SU-DHL-6 (cell line): ENCODE measurements around the gene GRID2.

Experiments
- H2AFZ ChIP-seq: fragments of 200-600 bp; sonication (generic); 2 replicates; pipeline ENCODE4 v1.6.1; 2014; ENCODE audit warnings: low read depth, mild to moderate bottlenecking, moderate library complexity, mixed read lengths, antibody characterized with exemption, low read length; ENCODE audit not compliant: severe bottlenecking
- H3F3A ChIP-seq: fragments of 200-600 bp; shearing (Covaris generic); 2 replicates; pipeline ENCODE4 v1.6.0; 2016; ENCODE audit warnings: antibody characterized with exemption, mild to moderate bottlenecking; ENCODE audit not compliant: insufficient read depth
- H3K27ac ChIP-seq: fragments of 200-600 bp; sonication (generic); 2 replicates; pipeline ENCODE4 v1.5.1; 2016; ENCODE audit warnings: low read depth, mild to moderate bottlenecking, low read length, moderate library complexity, mixed read lengths
- H3K27me3 ChIP-seq: fragments of 200-600 bp; sonication (generic), shearing (Covaris generic); 2 replicates; pipeline ENCODE4 v1.6.0; 2014; ENCODE audit warnings: mild to moderate bottlenecking, low read length
- H3K36me3 ChIP-seq: fragments of 200-600 bp; sonication (generic); 2 replicates; pipeline ENCODE4 v1.6.1; 2014; ENCODE audit warnings: mild to moderate bottlenecking, low read length, mixed read lengths
- H3K4me2 ChIP-seq: fragments of 300-600, 200-600 bp; shearing (Covaris generic), sonication (generic); 2 replicates; pipeline ENCODE4 v1.6.0; 2014; ENCODE audit warnings: low read length, low read depth, mild to moderate bottlenecking; ENCODE audit not compliant: poor library complexity, severe bottlenecking
- H3K4me3 ChIP-seq: fragments of 200-600 bp; sonication (generic); 2 replicates; pipeline ENCODE4 v1.5.1; 2014; ENCODE audit warnings: antibody characterized with exemption, low read length, mild to moderate bottlenecking, mixed read lengths; ENCODE audit not compliant: insufficient read depth, poor library complexity, severe bottlenecking
- H3K79me2 ChIP-seq: fragments of 200-600 bp; sonication (generic); 2 replicates; pipeline ENCODE4 v1.6.1; 2014; ENCODE audit warnings: mild to moderate bottlenecking, low read length, moderate library complexity; ENCODE audit not compliant: insufficient read depth
- H3K9ac ChIP-seq: fragments of 200-600 bp; sonication (generic); 2 replicates; pipeline ENCODE4 v1.7.0; 2014; ENCODE audit warnings: mild to moderate bottlenecking, low read length
- H3K9me2 ChIP-seq: fragments of 200-600 bp; sonication (generic); replicated peaks from 2 replicates; pipeline ENCODE4 v1.6.1; 2014; ENCODE audit warnings: low read length; ENCODE audit not compliant: insufficient read depth
- H3K9me3 ChIP-seq: fragments of 200-600 bp; sonication (generic); 2 replicates; pipeline ENCODE4 v1.6.1; 2014; ENCODE audit warnings: low read length, mixed read lengths; ENCODE audit not compliant: insufficient read depth
- H4K20me1 ChIP-seq: fragments of 200-600 bp; sonication (generic); 2 replicates; pipeline ENCODE4 v1.6.1; 2014; ENCODE audit warnings: low read depth, mild to moderate bottlenecking, antibody characterized with exemption, low read length, moderate library complexity, mixed read lengths
- CTCF ChIP-seq: fragments of 200-600 bp; sonication (generic); IDR thresholded peaks from one replicate; pipeline ENCODE4 v1.5.1; 2017; ENCODE audit warnings: antibody characterized with exemption, mild to moderate bottlenecking, low read length, moderate library complexity; ENCODE audit not compliant: insufficient read depth, poor library complexity, severe bottlenecking
- EZH2phosphoT487 ChIP-seq: fragments of 200-600 bp; sonication (generic), shearing (Covaris generic); conservative IDR thresholded peaks from 2 replicates; pipeline ENCODE4 v1.6.1; 2018; ENCODE audit warnings: mild to moderate bottlenecking, antibody characterized with exemption, low read length, moderate library complexity, mixed read lengths

GRID2 gene

DNA sequence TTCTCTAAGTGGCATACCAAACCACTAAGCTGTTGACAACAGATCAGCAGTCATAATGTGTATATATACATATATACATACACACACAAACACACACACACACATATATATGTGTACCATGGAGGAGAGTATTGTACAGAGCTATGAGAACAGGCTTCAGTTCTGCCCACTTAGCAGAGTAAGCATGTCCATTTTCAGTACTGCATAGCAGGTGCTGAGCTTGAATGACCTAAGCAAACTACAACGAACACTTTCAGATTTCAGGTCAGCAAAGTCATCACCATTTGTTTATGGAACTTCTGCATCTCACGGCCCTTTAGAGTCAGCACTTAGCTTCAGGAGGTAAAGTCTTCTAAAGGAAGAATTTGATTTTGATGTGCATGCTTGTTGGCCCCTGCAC is 789.0 kb downstream of the GRID2 start:
- Histone ChIP-seq H3K4me2 (no peak overlapping the region), H2AFZ (no peak overlapping the region), H3K9ac (no peak overlapping the region)

GRCh38 chr4:93103042-93103441 is 799.3 kb downstream of the GRID2 start:
- H4K20me1 ChIP-seq, result no peaks in the 10 kb centered on the region
- no peak overlapping the region for H3K9ac ChIP-seq
- no peaks in the 10 kb centered on the region for H3K27me3 ChIP-seq
- no peaks in the 10 kb centered on the region for H3K79me2 ChIP-seq
- no peak overlapping the region for H3K27ac ChIP-seq
- no peak overlapping the region for H2AFZ ChIP-seq
- no peaks in the 10 kb centered on the region for H3K36me3 ChIP-seq
- no peaks in the 10 kb centered on the region for H3K9me3 ChIP-seq
- H3K9me2 ChIP-seq, result no peaks in the 10 kb centered on the region
- no peak overlapping the region for H3K4me2 ChIP-seq
- H3F3A ChIP-seq, result no peaks in the 10 kb centered on the region
- TF ChIP-seq CTCF (no peak), EZH2phosphoT487 (no peak)
- no peak overlapping the region for H3K4me3 ChIP-seq

More for the DNA sequence above, 789.0 kb downstream of the GRID2 start:
- Histone ChIP-seq H3K27me3 (no peaks in the 10 kb centered on the region), H3K9me3 (no peaks in the 10 kb centered on the region), H4K20me1 (no peaks in the 10 kb centered on the region), H3K36me3 (no peaks in the 10 kb centered on the region), H3K79me2 (no peaks in the 10 kb centered on the region), H3K4me3 (no peak overlapping the region), H3K9me2 (no peaks in the 10 kb centered on the region), H3F3A (no peaks in the 10 kb centered on the region), H3K27ac (no peak overlapping the region)
- no peak for TF ChIP-seq EZH2phosphoT487
- TF ChIP-seq CTCF, result no peak

DNA sequence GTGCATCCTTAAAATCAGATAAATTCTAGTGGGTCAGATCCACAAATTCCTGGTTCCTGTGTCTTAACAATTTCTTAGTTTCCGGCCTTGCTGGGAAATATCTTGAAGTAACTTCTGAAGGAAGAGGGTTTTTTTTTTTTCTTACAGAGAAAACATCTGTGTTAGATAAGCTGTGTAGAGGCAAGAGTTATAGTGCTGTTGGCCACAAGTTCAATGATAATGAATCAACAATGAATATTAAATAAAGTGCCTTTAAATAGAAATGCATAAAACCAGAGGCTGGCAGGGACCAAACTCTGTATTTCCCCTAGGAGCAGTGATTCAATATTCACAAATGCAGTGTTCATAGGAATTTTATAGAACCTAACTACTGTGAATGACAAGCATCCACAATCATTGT is 812.9 kb downstream of the GRID2 start:
- Histone ChIP-seq H3K4me2 (no peak overlapping the region), H4K20me1 (no peaks in the 10 kb centered on the region), H3K9ac (no peak overlapping the region), H3K9me3 (no peaks in the 10 kb centered on the region), H3K4me3 (no peak overlapping the region), H3K36me3 (no peaks in the 10 kb centered on the region), H3K9me2 (no peaks in the 10 kb centered on the region), H3K79me2 (no peaks in the 10 kb centered on the region), H3K27ac (no peak overlapping the region), H2AFZ (no peak overlapping the region), H3K27me3 (no peaks in the 10 kb centered on the region), H3F3A (no peaks in the 10 kb centered on the region)
- TF ChIP-seq EZH2phosphoT487 (no peak), CTCF (no peak)

DNA sequence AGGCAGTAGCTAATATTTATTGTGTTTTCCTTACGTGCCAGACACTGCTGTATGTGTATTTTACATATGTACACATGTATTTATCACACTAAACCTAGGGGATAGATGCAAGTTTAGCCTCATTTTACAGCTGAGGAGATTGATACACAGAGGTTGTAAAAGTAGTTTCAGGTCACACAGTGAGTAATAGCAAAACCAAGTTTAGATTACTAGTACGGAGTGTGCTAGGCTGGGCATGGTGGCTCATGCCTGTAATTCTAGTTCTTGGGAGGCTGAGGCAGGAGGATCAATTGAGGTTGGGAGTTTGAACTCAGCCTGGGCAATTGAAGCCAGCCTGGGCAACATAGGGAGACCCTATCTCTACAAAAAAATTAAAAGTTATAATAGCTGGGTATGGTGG is 823.7 kb downstream of the GRID2 start:
- Histone ChIP-seq H3F3A (no peaks in the 10 kb centered on the region), H3K79me2 (no peaks in the 10 kb centered on the region), H4K20me1 (no peaks in the 10 kb centered on the region), H3K9ac (no peak overlapping the region), H3K27ac (no peak overlapping the region), H3K4me2 (no peak overlapping the region), H3K36me3 (no peaks in the 10 kb centered on the region), H3K9me2 (no peaks in the 10 kb centered on the region), H3K27me3 (no peaks in the 10 kb centered on the region), H2AFZ (no peak overlapping the region), H3K9me3 (no peaks in the 10 kb centered on the region), H3K4me3 (no peak overlapping the region)
- no peak for TF ChIP-seq CTCF
- TF ChIP-seq EZH2phosphoT487, result no peak
